G401.6 (cell line): ENCODE measurements around the gene MYPN.
"Not testable (repeated sequence)": the region's sequence is repeated elsewhere in the genome, so short reads cannot be mapped to it uniquely, and the experiment has no call there.

ENCODE experiments used
- FAIRE-seq: peaks from 2 replicates; lab custom pipeline; 2012; peaks lifted over from hg19 to GRCh38; lab: Jason Lieb, UNC

Gene MYPN, protein sequence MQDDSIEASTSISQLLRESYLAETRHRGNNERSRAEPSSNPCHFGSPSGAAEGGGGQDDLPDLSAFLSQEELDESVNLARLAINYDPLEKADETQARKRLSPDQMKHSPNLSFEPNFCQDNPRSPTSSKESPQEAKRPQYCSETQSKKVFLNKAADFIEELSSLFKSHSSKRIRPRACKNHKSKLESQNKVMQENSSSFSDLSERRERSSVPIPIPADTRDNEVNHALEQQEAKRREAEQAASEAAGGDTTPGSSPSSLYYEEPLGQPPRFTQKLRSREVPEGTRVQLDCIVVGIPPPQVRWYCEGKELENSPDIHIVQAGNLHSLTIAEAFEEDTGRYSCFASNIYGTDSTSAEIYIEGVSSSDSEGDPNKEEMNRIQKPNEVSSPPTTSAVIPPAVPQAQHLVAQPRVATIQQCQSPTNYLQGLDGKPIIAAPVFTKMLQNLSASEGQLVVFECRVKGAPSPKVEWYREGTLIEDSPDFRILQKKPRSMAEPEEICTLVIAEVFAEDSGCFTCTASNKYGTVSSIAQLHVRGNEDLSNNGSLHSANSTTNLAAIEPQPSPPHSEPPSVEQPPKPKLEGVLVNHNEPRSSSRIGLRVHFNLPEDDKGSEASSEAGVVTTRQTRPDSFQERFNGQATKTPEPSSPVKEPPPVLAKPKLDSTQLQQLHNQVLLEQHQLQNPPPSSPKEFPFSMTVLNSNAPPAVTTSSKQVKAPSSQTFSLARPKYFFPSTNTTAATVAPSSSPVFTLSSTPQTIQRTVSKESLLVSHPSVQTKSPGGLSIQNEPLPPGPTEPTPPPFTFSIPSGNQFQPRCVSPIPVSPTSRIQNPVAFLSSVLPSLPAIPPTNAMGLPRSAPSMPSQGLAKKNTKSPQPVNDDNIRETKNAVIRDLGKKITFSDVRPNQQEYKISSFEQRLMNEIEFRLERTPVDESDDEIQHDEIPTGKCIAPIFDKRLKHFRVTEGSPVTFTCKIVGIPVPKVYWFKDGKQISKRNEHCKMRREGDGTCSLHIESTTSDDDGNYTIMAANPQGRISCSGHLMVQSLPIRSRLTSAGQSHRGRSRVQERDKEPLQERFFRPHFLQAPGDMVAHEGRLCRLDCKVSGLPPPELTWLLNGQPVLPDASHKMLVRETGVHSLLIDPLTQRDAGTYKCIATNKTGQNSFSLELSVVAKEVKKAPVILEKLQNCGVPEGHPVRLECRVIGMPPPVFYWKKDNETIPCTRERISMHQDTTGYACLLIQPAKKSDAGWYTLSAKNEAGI (N-terminal part only)

DNA sequence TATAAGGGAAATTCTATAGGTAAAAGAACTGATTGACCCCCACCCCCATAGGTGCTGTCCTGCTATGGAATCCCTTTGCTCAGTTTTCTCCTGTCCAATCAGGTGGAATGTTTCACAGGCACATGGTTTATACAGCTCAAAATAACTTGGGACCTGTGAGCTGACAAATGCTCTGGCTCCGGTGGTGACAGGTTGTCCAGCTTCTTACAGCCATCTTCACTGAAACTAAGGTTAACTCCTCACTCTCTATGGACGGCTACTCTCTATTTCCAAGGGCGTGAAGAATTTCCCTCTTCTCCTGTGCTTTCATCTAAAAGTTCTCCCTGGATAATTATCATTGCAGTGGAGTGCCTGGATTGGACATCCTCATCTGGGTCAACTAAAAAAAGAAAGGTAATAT, at the start of gene MYPN:
Gene MYPN, plus strand, starts transcription at position 158 of the 400 bp plus-strand sequence. CDS start 11,951 bp downstream, outside the sequence.
- no peak for FAIRE-seq

DNA sequence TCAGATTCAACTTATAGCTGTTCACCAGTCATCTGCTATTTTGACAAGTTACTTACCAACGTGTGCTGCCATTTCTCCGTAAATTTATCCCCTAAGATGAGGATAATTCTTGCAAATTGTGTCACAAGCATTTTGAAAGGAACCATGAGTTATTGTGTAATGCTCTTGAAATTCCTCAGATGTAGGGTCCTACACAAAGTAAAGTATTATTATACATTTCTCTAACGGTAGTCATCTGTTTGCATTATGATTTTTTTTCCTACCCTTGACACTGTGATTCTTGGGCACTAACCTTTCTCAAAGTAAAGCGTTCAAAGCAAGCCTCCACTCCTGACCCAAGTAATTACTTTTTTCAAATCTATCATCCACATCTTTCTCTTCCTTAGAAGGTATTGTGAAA, 42.3 kb upstream of the MYPN start:
- no peak for FAIRE-seq

DNA sequence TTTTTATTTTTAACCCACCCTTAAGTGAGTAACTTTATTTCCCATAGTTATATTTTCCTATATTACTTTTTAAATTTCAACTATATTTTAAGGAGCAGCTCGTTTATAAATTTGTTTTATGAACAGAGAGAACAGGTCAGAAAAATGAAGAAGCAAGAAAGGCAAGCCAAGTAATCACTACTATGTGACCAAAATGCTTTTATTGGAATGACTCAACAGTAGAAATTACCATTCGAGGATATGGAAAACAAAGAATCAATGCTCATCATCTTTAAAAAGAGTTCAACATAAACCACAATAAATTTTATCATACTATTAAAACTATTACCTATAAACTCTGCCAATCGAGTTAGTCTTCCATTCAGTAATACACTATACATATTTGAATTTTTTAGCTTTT, 41.8 kb upstream of the MYPN start:
- peak; percentile 57 for FAIRE-seq

DNA sequence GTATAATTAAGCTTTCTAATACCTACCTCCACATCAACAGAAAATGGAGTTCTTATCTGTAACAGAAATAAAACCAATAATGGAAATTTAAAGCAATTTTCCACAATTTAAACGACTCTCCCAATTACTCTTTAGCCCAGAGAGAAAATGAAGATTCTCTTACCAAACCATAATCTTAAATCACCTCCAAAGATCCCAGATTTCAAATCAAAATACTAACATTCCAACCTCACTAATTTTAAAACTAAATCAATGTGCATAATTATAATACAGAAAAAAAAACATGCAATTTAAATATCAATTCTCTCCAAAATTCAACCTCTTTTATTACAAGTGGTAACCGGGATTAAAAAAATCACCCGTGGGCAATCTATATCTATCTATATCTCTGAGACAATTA, 35.7 kb upstream of the MYPN start:
- peak; percentile 11 for FAIRE-seq

DNA sequence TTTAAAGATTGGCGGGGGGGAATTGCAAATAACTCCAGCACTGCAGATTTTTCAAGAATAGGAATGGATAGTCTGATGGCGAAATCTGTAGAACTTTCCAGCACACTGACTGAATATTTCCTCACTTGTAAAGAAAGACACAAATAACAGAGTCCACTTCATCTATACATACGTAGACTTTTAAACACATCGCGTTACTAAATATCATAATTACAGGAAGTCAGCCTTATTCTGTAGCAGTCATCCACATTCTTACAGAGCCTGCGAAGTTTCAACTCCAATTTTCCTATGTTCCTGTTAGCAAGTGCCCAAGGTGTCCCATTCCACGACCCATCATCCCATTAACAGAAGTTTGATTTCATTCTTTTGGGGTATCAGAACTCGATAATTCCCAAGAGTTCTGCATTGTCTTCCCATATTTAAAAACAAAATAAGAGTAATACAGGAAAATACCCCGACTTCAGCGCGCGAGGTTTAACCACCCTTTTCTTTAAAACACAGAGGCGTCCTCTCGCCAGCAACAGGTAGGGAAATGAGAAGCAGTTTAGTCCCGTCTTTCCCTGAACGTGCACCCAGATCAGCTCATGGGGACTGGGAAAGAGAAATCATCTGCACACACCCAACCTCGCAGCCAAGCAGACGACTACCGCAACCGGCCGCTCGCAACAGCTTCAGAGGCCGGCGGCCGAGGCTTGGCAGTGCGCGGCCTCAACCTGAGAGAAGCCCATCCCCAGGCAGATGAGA, 35.1 kb upstream of the MYPN start:
- FAIRE-seq: no peak

DNA sequence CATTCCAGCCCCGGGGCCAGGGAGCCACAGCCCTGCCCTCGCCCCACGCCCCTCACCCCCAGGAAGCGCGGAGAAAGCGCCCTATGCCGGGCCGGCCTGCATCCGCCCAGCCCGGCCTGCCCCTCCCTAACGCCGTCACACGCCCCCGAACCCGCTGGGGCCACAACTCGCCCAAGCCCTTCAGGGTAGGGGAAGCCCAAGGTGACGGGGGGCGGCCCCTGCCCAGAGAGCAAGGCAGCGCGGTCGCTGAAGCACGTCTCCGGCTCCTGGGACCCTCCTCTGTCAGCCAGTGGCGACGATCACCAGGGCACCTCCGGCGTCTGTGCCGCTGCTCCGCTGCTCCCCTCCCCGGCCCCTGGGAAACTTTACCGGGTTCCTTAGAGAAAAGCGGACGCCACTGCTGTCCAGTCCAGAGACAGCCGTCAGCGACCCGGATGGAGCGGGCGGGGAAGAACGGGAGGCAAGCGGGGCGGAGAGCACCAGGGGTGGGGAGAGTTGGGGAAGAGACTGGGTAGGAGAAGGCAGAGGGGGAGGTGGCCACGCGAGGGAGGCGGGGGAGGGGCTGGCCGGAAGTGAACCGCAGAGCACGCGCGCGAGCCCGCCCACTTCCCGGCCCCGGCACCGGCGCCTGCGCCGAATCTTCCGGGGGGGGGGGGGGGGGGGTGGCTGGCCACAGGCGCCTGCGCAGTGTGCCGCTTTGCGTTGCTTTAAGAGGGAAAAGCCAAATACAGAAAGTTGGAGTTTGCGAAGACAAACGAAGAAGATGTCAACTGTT, 34.3 kb upstream of the MYPN start, which contains the start of gene HERC4:
Gene HERC4, minus strand, starts transcription at position 509 of the 775 bp plus-strand sequence. CDS start 2,175 bp downstream, outside the sequence.
- FAIRE-seq: no peak

DNA sequence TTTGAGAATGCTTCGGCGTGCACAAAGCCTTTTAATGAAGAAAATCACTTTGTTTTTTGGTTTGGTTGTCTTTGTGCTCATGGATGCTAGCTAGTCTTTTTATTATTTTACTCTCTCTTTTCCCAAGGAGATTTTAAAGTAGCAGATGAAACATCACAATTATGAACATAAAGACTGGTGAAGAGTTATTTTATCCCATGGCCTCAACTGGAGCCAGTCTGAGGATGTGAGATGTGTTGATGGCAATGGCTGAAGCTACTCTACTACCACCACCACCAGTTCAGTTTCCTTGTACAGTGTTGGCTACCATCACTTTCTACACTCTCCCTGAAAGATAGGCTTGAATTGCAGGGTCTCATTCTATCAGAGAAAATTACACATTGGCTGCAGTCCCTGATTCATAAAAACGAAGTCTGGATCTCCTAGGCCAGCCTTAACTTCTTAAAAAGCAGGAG, 33.7 kb upstream of the MYPN start:
- FAIRE-seq: no peak

DNA sequence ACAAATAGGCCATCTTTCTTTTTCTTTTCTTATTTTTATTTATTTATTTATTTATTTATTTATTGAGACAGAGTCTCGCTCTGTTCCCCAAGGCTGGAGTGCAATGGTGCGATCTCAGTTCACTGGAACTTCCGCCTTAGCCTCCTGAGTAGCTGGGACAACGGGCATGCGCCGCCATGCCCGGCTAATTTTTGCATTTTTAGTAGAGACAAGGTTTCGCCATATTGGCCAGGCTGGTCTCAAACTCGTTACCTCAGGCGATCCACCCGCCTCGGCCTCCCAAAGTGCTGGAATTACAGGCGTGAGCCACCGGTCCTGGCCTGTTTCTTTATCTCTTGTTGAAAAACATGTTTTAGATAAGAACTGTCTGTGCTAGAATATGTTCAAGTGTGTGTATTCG, 33.2 kb upstream of the MYPN start:
- FAIRE-seq: not testable (repeated sequence)

DNA sequence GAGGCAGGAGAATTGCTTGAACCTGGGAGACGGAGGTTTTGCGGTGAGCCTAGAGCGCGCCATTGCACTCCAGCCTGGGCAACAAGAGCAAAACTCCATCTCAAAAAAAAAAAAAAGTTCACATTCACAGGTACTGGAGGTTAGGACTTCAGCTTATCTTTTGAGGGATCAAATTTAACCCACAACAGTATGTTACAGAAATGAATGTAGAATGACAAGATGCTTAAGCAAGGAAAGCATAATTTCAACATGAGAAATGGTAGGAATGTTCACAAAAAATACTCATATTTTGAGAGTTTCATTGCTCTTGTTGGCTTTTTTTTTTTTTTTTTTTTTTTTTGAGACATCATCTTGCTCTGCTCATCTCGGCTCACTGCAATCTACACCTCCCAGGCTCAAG, 32.3 kb upstream of the MYPN start:
- no peak for FAIRE-seq

DNA sequence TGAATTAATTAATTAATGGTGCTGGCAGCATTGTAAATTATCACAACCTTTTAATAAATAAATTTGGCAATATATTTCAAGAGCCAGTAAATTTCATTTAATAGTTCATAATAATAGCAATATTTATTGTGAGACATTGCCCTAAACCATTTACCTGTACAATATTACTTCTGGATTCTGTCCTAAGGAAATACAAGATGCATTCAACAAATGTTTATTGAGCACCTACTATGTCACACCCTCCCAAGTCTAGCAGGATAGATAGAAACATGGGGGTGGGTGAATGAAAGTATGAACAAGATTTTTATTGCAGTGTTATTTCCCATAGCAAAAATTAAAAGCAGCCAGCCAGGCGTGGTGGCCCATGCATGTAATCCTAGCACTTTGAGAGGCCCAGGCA, 29.9 kb upstream of the MYPN start:
- FAIRE-seq: no peak

DNA sequence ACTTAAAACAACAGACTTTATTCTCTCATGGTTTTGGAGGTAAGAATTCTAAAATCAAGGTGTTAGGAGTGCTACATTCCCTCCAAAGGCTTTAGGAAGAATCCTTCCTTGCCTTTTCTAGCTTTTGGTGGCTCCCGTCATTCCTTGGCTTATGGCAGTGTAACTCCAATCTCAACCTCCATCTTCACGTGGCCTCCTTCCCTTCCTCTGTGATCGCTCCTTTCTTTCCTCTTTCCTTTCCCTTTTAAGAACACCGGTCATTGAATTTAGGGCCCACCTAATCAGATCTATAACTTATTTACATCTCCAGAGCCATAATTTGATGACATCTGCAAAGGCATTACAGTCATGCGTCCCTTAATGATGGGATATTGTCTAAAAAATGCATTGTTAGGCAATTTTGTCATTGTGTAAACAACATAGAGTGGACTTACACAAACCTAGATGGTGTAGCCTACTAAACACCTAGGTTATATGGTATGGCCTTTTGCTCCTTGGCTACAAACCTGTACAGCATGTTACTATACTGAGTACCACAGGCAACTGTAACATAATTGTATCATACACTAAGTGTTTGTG, 28.3 kb upstream of the MYPN start:
- FAIRE-seq: no peak

DNA sequence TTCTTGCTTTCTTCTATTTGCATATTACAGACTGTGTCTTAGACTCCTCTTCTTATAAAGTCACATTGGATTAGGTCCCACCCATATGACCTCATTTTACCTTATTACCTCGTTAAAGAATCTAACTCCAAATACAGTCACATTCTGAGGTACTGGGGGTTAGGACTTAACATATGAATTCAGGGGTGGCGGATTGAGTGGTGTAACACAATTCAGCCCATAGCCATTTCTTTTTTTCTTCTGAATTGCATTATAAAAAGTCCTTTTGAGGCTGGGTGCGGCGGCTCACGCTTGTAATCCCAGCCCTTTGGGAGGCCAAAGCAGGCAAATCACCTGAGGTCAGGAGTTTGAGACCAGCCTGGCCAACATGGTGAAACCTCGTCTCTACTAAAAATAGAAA, 27.4 kb upstream of the MYPN start:
- FAIRE-seq: no peak

DNA sequence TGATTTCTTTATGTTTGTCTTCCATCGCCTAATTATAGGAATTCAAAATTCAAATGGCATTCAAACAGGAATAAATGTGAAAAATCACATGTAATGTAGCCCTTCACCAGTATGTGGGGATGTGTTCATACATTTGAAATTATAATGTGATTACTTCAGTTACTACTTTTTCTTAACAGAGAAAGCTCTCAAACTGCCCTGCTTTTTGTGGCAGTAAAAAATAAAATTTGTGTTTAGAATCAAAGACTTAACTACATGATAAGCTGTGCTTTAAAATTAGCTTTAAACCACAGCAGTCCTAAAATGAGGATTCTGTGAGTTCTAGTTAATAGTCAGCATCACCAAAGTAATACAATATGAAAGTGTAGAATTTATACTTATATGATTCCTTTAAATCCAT, 26.4 kb upstream of the MYPN start:
- peak; percentile 93 for FAIRE-seq

DNA sequence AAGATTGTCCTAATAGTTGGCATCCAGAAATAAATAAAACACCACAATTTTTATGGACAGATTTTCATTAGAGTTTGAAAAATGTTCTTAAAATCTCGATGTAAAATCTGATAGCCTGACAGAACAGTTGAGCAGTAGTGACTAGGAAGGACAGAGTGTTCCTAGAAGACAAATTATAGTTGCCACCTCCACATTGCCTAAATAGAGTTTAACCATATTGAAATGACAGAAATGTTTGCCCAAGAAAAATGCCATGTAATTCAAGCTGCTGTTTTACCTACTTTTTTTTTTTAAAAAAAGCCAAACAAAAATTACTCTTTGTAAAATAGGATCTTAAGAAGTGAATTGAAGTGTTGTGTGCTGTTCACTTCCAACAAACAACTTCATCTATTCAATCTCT, 25.3 kb upstream of the MYPN start:
- no peak for FAIRE-seq

DNA sequence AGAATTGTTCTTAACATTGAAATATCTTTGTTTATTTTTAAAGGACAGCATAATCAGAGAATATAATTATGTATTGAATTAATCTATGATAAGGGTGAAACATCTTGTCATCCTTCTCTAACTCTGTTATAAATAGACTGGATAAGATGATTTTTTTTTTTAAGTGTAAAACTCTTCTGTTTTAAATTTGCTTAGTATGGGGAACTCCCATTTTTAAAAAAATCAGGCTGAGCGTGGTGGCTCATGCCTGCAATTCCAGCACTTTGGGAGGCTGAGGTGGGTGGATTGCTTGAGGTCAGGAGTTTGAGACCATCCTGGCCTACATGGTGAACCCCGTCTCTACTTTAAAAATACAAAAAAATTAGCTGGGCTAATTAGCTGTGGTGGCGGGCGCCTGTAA, 24.8 kb upstream of the MYPN start:
- peak; percentile 60 for FAIRE-seq

DNA sequence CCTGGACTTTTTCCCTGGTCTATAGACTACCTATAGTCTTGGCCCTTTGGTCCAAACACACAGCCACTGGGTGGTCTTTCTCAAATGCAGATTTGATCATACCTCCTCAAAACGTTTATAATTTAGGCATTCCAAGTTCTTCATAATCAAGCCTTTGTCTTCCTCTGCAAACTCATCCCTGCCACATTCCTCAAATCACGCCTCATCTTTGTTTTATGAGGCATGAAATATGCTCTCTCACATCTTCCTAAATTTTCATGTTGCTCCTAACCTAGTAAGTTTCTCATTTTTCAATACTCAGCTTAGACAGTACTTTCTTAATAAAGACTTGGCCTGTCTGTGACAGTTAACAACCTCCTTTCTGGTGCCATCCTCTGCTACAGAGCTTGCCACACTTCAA, 23.3 kb upstream of the MYPN start:
- no peak for FAIRE-seq

DNA sequence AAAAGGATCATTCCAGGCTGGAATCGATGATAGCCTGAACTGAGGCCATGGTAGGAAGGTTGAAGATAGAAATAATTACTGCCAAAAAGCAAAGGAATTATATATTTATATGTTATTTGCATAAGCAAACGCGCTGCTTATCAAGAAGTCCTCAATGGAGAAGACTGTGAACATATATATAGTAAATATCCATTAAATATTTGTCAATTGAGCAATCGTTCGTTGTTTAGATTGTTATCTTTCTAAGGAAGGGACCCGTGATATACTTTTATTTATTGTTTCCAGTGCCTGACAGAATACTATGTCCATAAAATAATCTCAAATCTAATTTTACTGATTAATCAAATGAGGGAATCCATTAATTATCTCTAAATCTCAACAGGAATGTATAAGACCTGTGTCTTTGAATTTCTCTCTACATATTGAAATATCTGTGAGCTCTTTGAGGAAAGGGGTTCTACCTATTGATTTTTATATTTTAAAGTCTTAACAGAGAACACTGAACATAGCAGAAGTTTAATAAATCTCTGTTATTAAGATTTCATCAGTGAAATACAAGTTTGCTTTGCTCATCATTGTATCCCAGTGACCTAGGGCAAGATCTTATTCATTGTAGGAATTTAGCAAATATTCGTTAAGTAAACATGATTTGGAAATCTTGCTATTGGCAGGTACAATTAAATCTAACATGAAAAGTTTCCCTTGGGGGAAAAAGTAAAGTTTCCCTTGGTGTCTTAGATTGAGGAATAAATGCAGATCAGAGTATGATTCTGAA, 22.2 kb upstream of the MYPN start:
- peak; percentile 8 for FAIRE-seq

DNA sequence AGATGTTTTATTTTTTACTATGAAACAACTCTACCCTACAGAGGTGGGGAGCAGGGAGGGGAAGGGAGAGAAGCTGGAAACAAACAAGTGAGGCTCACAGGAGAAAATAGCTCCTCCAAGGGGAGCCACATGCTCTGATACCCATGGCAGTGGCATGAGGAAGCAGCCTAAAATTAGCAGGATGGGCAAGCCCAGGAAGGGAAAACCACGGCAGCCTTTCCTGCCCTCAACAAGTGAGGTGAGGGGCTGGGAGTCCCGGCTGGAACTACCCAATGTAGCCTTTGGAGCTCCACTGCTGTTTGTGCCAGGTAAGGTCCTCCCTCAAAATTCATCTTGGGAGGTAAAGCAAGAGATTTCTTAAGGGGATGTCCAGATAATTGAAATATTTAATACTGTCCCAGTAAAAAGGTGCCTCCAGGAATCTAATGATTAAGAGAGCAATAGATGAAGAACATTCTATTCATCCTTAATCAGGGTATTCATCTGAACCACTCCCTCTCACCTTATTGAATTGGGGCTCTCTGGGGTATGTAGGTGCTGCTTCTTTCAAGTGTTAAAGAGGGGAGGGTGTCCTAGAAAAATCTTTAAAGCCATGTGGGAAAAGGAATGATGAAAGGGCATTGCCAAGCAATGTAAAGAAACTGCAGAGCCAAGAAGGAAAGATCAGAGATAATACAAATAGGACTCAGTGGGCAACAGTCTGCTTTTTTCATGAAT, 21.4 kb upstream of the MYPN start:
- FAIRE-seq: no peak

DNA sequence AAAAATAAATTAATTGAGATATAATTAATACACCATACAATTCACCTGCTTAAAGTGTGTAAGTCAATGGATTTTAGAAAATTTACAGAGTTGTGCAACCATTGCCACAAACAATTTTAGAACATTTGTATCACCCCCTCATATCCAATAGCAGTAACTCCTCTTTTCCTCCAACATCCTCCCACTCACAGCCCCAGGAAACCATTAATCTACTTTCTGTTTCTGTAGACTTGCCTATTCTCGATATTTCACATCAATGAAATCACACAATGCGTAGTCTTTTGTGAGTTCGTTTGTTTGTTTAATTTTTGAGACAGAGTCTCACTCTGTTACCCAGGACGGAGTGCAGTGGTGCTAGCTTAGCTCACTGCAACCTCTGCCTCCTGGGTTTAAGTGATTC, 20.5 kb upstream of the MYPN start:
- no peak for FAIRE-seq
